ENCODE results near the gene FLVCR1.
"Not testable (repeated sequence)": the region's sequence is repeated elsewhere in the genome, so short reads cannot be mapped to it uniquely, and the experiment has no call there.

The FLVCR1 gene

GRCh38 chr1:212860713-212861581 is 2.9 kb downstream of the FLVCR1 start:
- no peak for DNase-seq

DNA sequence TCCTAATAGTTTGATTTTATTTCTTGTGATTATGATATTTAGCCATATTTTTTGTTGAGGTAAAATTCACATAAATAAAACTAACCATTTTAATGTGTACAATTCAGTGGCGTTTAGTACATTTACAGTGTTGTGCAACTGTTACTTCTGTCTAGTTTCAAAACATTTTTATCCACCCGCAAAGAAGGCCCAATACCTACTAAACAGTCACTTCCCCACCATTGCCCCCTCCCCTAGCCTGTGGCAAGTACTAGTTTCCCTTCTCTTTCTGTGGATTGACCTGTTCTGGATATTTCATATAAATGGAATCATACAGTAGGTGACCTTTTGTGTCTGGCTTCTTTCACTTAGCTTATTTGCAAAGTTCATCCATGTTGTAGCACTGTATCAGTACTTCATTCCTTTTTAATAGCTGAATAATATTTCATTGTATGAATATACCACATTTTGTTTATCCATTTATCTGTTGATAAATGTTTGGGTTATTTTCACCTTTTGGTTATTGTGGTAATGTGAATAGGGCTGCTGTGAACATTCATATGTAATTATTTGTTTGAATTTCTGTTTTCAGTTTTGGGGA is 4.1 kb downstream of the FLVCR1 start:
- no peak for DNase-seq

GRCh38 chr1:212863345-212863744 is 5.3 kb downstream of the FLVCR1 start:
- DNase-seq: not testable (repeated sequence)

DNA sequence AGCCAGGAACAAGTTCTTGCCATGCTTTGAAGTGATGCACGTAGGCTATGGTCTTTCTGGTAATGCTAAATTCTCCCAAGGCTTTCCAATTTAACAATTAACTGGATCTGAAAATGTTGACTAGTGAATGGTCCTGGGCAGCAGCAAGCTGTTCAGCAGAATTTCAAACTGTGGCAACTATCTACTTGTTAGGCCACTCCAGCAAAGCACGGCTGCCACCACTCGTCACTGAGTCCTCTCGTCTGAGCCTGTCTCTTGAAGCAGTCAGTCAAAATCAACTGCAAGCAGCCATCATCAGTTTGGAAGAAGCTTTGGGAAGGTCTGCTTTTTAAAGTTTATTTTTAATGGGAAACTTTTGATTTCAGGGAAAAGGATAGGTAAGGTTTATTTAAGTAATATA is 6.1 kb downstream of the FLVCR1 start:
- DNase-seq: no peak

- no peak for DNase-seq
These were observed 9.1 kb downstream of the FLVCR1 start for GRCh38 chr1:212867192-212867591.

- no peak for DNase-seq
These were observed 13.9 kb downstream of the FLVCR1 start for GRCh38 chr1:212871976-212872375.

GRCh38 chr1:212873518-212873917 is 15.4 kb downstream of the FLVCR1 start:
- DNase-seq: no peak

DNA sequence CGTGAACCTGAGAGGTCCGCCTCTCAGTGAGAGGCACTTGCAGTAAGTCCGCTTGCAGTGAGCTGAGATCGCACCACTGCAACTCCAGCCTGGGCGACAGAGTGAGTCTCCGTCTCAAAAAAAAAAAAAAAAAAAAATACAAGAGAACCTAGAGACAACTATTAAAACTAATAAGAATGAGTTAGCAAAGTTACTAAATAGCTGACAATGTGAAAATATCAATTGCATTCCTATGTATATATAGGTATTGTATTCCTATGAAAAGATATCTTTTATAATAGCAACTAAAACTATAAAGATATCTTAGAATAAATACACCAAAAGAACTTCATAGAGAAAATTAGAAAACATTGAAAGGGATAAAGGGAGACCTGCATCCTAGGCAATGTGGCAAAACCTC is 20.3 kb downstream of the FLVCR1 start:
- no peak for DNase-seq

- DNase-seq: no peak
These were observed 22.0 kb downstream of the FLVCR1 start for GRCh38 chr1:212879947-212880690.

GRCh38 chr1:212884592-212884991 is 26.5 kb downstream of the FLVCR1 start:
- no peak for DNase-seq

DNA sequence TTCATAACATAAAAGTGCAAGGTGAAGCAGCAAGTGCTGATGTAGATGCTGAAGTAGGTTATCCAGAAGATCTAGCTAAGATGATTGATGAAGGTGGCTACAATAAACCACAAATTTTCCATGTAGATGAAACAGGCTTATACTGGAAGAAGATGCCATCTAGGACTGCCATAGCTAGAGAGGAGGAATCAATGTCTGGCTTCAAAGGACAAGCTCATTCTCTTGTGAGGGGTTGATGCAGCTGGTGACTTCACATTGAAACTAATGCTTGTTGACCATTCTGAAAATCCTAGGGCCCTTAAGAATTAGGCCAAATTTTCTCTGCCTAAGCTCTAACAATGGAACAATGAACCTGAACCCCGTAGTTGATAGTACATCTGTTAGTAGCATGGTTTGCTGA is 34.0 kb downstream of the FLVCR1 start:
- DNase-seq: no peak

- DNase-seq: no peak
These were observed 41.8 kb downstream of the FLVCR1 start for GRCh38 chr1:212899845-212900244.

DNA sequence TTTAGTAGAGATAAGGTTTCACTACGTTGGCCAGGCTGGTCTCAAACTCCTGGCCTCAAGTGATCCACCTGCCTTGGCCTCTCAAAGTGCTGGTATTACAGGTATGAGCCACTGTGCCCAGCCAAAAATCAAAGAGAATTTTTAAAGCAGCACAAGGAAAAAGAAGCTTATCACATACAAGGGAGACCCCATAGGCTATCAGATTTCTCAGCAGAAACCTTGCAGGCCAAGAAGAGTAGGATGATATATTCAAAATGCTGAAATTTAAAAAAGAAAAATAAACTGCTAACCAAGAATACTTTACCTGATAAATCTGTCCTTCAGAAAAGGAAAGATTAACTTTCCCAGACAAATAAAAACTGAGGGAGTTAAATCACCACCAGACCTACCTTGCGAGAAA is 43.2 kb downstream of the FLVCR1 start:
- no peak for DNase-seq

DNA sequence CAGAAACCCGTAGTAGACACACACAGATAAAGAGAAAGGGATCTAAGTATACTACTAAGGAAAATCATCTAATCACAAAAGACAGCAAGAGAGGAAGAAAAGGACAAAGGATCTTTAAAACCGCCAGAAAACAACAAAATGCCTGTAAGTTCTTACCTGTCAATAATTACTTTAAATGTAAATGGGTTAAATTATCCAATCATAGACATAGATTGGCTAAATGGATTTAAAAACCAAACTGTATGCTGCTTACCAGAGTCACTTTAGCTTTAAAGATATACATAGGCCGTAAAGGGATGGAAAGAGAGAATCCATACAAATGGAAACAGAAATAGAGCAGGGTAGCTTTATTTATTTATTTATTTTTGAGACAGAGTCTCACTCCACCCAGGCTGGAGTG is 44.0 kb downstream of the FLVCR1 start:
- DNase-seq: no peak

DNA sequence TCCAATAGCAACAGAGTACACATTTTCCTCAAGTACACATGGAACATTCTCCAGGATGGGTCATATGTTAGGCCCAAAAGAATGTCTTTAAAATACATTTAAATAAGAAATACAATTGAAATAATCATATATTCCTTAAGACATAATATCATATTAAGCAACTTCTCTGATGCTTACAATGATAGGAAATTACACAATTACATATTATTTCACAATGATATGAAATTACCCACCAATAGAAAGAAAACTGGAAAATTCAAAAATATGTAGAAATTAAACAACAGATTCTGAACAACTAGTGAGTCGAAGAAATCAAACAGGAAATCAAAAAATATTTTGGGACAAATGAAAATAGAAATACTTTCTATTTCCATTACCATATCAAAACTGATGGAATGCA is 45.6 kb downstream of the FLVCR1 start:
- no peak for DNase-seq

DNA sequence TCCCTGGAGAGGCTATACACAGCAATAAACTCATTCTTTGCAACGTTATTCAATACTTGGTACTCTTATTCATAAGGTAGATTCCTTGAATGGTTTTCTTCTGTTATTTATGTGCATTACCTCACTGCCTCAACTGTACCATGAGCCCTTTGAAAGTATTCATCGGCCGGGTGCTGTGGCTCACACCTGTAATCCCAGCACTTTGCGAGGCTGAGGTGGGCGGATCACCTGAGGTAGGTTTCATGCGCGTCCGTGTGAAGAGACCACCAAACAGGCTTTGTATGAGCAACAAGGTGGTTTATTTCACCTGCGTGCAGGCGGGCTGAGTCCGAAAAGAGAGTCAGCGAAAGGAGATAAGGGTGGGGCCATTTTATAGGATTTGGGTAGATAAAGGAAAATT is 50.0 kb downstream of the FLVCR1 start:
- DNase-seq: not testable (repeated sequence)

DNA sequence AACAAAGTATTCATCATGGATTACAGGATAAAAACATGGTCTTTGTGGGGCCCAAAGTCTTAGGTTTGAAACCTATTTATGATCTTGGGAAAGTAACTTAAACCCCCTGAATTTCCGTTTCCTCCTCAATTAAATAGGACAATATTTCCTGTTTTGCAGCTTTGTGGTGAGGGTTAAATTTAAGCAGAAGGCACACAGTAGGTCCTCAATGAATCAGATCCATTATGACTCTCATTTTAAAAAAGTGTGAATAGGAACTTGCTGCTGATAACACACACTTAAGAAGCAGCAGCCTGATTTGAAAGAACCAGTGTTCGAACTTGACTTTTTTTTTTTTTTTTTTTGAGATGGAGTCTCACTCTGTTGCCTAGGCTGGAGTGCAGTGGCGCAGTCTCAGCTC is 50.9 kb downstream of the FLVCR1 start:
- no peak for DNase-seq

- DNase-seq: no peak
These were observed 51.6 kb downstream of the FLVCR1 start for GRCh38 chr1:212909652-212910063.

- DNase-seq: not testable (repeated sequence)
These were observed 52.1 kb downstream of the FLVCR1 start for GRCh38 chr1:212910213-212910612.

DNA sequence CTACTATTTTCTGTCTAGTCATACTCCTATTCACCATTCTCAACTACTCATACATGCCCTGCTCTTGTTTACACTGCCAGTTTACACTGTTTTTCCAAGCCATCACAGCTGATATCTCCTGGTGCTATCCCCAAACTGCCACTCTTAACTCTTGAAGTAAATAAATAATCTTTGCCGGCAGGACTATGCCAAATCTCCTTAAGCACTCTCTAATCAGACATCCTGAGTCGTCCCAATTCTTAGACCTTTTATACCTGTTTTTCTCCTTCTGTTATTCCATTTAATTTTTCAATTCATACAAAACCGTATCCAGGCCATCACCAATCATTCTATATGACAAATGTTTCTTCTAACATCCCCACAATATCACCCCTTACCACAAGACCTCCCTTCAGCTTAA is 55.6 kb downstream of the FLVCR1 start:
- DNase-seq: not testable (repeated sequence)

DNA sequence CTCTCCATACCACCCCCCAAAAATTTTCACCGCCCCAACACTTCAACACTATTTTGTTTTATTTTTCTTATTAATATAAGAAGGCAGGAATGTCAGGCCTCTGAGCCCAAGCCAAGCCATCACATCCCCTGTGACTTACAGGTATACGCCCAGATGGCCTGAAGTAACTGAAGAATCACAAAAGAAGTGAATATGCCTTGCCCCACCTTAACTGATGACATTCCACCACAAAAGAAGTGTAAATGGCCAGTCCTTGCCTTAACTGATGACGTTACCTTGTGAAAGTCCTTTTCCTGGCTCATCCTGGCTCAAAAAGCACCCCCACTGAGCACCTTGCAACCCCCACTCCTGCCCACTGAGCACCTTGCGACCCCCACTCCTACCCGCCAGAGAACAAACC is 56.0 kb downstream of the FLVCR1 start:
- not testable (repeated sequence) for DNase-seq

DNA sequence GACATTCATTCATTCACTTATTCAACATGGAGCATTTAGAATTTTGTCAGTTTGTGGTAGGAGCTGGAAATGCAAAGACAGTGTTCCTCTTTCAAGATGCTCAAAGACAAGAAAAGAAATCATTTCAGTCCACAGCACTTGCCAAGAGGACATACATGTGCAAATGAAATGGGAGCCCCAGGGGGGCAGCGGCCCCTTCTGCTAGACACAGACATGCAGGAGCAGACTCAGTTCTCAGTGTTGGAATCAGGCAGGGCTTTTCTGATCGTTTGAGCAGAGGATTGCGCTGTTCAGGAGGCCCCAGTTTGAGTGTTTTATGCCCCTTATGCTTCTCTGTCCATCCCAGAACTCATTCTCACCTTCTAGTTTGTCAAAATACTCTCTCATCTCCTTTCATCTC is 56.7 kb downstream of the FLVCR1 start:
- no peak for DNase-seq

- no peak for DNase-seq
These were observed 57.4 kb downstream of the FLVCR1 start for GRCh38 chr1:212915245-212916091.

Measured in activated CD4-positive, alpha-beta T cell treated with anti-CD3 and anti-CD28 coated beads, Interleukin-2, amount 50 U/mL, for 1 hour (primary cell).